ENCODE data around the gene KCNQ2. TPM values are rescaled to one million over a fixed set of nuclear protein-coding genes. Genes with fewer than 3 reads are reported as not detected.
A peak's percentile ranks its signal among the peaks of the same experiment; 100 is the strongest.

The KCNQ2 gene
- total and polyA plus RNA-seq, 7 donors = 0.01 to 2.8 (median 0.15) TPM; not detected in 1

- peaks cover 0 to 93% (median 37%) of the 10 kb centered on the region in 3 donors for H3K27me3 ChIP-seq (ENCODE audit: insufficient read depth in 3 of 3, low read length in 2 of 3)
- no peak overlapping the region for H3K27ac ChIP-seq
- no peak for TF ChIP-seq CTCF (IDR thresholded peaks at IDR 0.05)
- no peaks in the 10 kb centered on the region for H3K9me3 ChIP-seq
- no peaks in the 10 kb centered on the region for H3K36me3 ChIP-seq (ENCODE audit: insufficient read depth in 1 of 2, low read depth in 1 of 2)
- WGBS, 3 donors = 29 to 33% (median 29%) methylated on average over 29 to 30 of the region's 30 CpGs
- DNase-seq (no peak), ATAC-seq (peak in 1 of 4 donors; percentile 2)
- H3K4me3 ChIP-seq = no peak overlapping the region
- H3K4me1 ChIP-seq = peaks cover 6% of the 10 kb centered on the region
- intact Hi-C loops (cut with DNase I) = no loop called here
Measured at GRCh38 chr20:63473555-63474449, 1.3 kb upstream of the KCNQ2 start.

DNA sequence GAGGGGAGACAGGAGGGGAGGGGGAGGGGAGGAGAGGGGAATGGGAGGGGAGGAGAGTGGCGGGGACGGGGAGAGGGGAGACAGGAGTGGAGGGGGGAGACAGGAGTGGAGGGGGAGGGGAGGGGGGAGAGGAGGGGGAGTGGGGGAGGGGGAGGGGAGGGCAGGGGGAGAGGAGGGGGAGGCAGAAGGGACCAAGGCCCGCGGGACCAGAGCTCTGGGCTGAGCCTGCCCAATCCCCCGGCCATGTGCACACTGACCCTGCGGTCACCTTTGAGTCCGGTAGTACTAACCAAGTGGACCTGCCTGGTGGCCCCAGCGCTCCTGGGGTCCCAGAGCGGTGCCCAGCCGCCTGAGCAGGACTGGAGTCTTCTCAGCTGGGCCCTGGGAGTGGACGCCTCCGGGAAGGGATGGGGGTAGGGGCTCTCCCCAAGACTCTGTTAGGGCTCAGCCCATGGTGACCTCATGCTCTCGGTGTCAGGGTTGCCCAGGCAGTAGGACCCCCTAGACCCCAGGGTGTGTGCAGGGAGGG, 471 bp upstream of the KCNQ2 start:
- Histone ChIP-seq H3K4me1 (peaks cover 6% of the 10 kb centered on the region), H3K36me3 (ENCODE audit: insufficient read depth in 1 of 2, low read depth in 1 of 2) (no peaks in the 10 kb centered on the region), H3K27me3 (ENCODE audit: insufficient read depth in 3 of 3, low read length in 2 of 3) (peaks cover 0 to 92% (median 37%) of the 10 kb centered on the region in 3 donors), H3K9me3 (no peaks in the 10 kb centered on the region), H3K4me3 (no peak overlapping the region), H3K27ac (no peak overlapping the region)
- intact Hi-C loops (cut with DNase I) = no loop called here
- no peak for ATAC-seq
- no peak for TF ChIP-seq CTCF (IDR thresholded peaks at IDR 0.05)
- no peak for DNase-seq
- WGBS, 3 donors = 39 to 44% (median 40%) methylated on average over 11 of the region's 13 CpGs

GRCh38 chr20:63471717-63471980, 806 bp downstream of the KCNQ2 start:
- H3K36me3 ChIP-seq (ENCODE audit: insufficient read depth in 1 of 2, low read depth in 1 of 2) = no peaks in the 10 kb centered on the region
- WGBS, 3 donors = 0 to 2% (median 2%) methylated on average over 6 to 27 of the region's 27 CpGs
- no peak overlapping the region for H3K4me3 ChIP-seq
- DNase-seq (no peak), ATAC-seq (peak in 1 of 4 donors; percentile 15)
- TF ChIP-seq CTCF (IDR thresholded peaks at IDR 0.05) = no peak
- H3K27ac ChIP-seq = no peak overlapping the region
- no peaks in the 10 kb centered on the region for H3K9me3 ChIP-seq
- intact Hi-C loops (cut with DNase I) = no loop called here
- H3K27me3 ChIP-seq (ENCODE audit: insufficient read depth in 3 of 3, low read length in 2 of 3) = peaks cover 0 to 93% (median 34%) of the 10 kb centered on the region in 3 donors
- peaks cover 6% of the 10 kb centered on the region for H3K4me1 ChIP-seq

- H3K36me3 ChIP-seq (ENCODE audit: insufficient read depth in 1 of 2, low read depth in 1 of 2) = no peaks in the 10 kb centered on the region
- DNase-seq (no peak), ATAC-seq (peak in 1 of 4 donors; percentile 4)
- H3K4me1 ChIP-seq = peaks cover 6% of the 10 kb centered on the region
- H3K27me3 ChIP-seq (ENCODE audit: insufficient read depth in 3 of 3, low read length in 2 of 3) = peaks cover 0 to 92% (median 34%) of the 10 kb centered on the region in 3 donors
- intact Hi-C loops (cut with DNase I) = no loop called here
- no peak overlapping the region for H3K27ac ChIP-seq
- no peak for TF ChIP-seq CTCF (IDR thresholded peaks at IDR 0.05)
- H3K9me3 ChIP-seq = no peaks in the 10 kb centered on the region
- H3K4me3 ChIP-seq = no peak overlapping the region
- 11 to 13% (median 12%) methylated on average over 27 to 46 of the region's 46 CpGs for WGBS, 3 donors
Measured at GRCh38 chr20:63471002-63471716, 1.3 kb downstream of the KCNQ2 start.
